HG02938 (cell line): Measurements from ENCODE around the gene GPR162.

Experiments
- ATAC-seq: cut with Tn5 transposase; IDR thresholded peaks from one replicate; pipeline ENCODE4 v1.9.1; 2021; ENCODE audit warnings: mild to moderate bottlenecking, moderate library complexity; ENCODE audit not compliant: unreplicated experiment

The GPR162 gene

GRCh38 chr12:6820166-6820565 is 1.5 kb upstream of the GPR162 start:
- ATAC-seq = no peak

GRCh38 chr12:6822426-6823135 is 960 bp downstream of the GPR162 start:
- no peak for ATAC-seq

GRCh38 chr12:6823182-6824084 is 1.8 kb downstream of the GPR162 start:
- ATAC-seq = no peak

GRCh38 chr12:6824085-6824775 is 2.6 kb downstream of the GPR162 start:
- ATAC-seq = no peak

GRCh38 chr12:6824901-6825381 is 3.3 kb downstream of the GPR162 start:
- no peak for ATAC-seq

- ATAC-seq = no peak
Measured at GRCh38 chr12:6825398-6826124, 3.9 kb downstream of the GPR162 start.

- ATAC-seq = no peak
Measured at GRCh38 chr12:6826125-6826733, 4.6 kb downstream of the GPR162 start.

GRCh38 chr12:6826734-6827436 is 5.3 kb downstream of the GPR162 start:
- ATAC-seq = no peak

- no peak for ATAC-seq
Measured at GRCh38 chr12:6827437-6827911, 5.9 kb downstream of the GPR162 start.

- ATAC-seq = no peak
Measured at GRCh38 chr12:6827982-6828780, 6.6 kb downstream of the GPR162 start, which contains the start of gene P3H3. Gene P3H3, plus strand, starts transcription at chr12:6828407. Its CDS starts 34 bp downstream, at chr12:6828441.

- ATAC-seq = no peak
Measured at GRCh38 chr12:6828781-6829535, 7.3 kb downstream of the GPR162 start.

- ATAC-seq = no peak
Measured at GRCh38 chr12:6829536-6830220, 8.1 kb downstream of the GPR162 start.

GRCh38 chr12:6830286-6830890 is 8.8 kb downstream of the GPR162 start:
- ATAC-seq = no peak

GRCh38 chr12:6830999-6831398 is 9.4 kb downstream of the GPR162 start:
- no peak for ATAC-seq

GRCh38 chr12:6831450-6831995 is 9.9 kb downstream of the GPR162 start:
- ATAC-seq = no peak

- no peak for ATAC-seq
Measured at GRCh38 chr12:6832125-6832524, 10.5 kb downstream of the GPR162 start.
